ENCODE measurements around the gene ATF6. TPM values are rescaled to one million over a fixed set of nuclear protein-coding genes. Genes with fewer than 3 reads are reported as not detected.

ATF6 gene
- total and polyA plus RNA-seq, 8 donors, result 3.4 to 54.3 (median 13.5) TPM

- H3K36me3 ChIP-seq, result no peaks in the 10 kb centered on the region
- 77 to 88% (median 86%) methylated on average over 6 to 9 of the region's 9 CpGs for WGBS, 5 donors
- no peak overlapping the region for H3K4me3 ChIP-seq
- H3K27ac ChIP-seq, result no peak overlapping the region
- H3K9me3 ChIP-seq, result peaks cover 0 to 8% (median 3%) of the 10 kb centered on the region in 4 donors
- intact Hi-C loops (cut with DNase I; ENCODE audit: low total_unique reads), result no loop called here
- H3K27me3 ChIP-seq, result no peaks in the 10 kb centered on the region
- peak in 1 of 2 donors; percentile 77 for DNase-seq
- TF ChIP-seq POLR2AphosphoS5 (IDR thresholded peaks at IDR 0.05), result no peak
- no peak for TF ChIP-seq CTCF (IDR thresholded peaks at IDR 0.05)
- no peak for TF ChIP-seq POLR2A (IDR thresholded peaks at IDR 0.05)
- TF ChIP-seq EP300 (IDR thresholded peaks at IDR 0.05), result no peak
- H3K4me1 ChIP-seq, result peaks cover 0 to 4% (median 0%) of the 10 kb centered on the region in 4 donors
Measured at GRCh38 chr1:161994175-161994668, 228.1 kb downstream of the ATF6 start.

- no peaks in the 10 kb centered on the region for H3K4me1 ChIP-seq
- H3K27ac ChIP-seq, result no peak overlapping the region
- no peak overlapping the region for H3K4me3 ChIP-seq
- no peak for DNase-seq
- TF ChIP-seq CTCF (IDR thresholded peaks at IDR 0.05) (no peak), EP300 (IDR thresholded peaks at IDR 0.05) (no peak), POLR2AphosphoS5 (IDR thresholded peaks at IDR 0.05) (no peak), POLR2A (IDR thresholded peaks at IDR 0.05) (no peak)
- no peaks in the 10 kb centered on the region for H3K27me3 ChIP-seq
- intact Hi-C loops (cut with DNase I; ENCODE audit: low total_unique reads), result no loop called here
- peaks cover 0 to under 1% (median 0%) of the 10 kb centered on the region in 4 donors for H3K9me3 ChIP-seq
- no peaks in the 10 kb centered on the region for H3K36me3 ChIP-seq
- WGBS, 5 donors, result 58 to 77% (median 73%) methylated on average over 1 of the region's 1 CpG
Measured at GRCh38 chr1:161997152-161997551, 231.0 kb downstream of the ATF6 start.

- TF ChIP-seq POLR2AphosphoS5 (IDR thresholded peaks at IDR 0.05) (no peak), EP300 (IDR thresholded peaks at IDR 0.05) (no peak), CTCF (IDR thresholded peaks at IDR 0.05) (no peak), POLR2A (IDR thresholded peaks at IDR 0.05) (no peak)
- Histone ChIP-seq H3K27ac (no peak overlapping the region), H3K36me3 (no peaks in the 10 kb centered on the region), H3K9me3 (no peaks in the 10 kb centered on the region), H3K4me3 (no peak overlapping the region), H3K27me3 (peaks cover 0 to 9% (median 0%) of the 10 kb centered on the region in 3 donors), H3K4me1 (no peaks in the 10 kb centered on the region)
- WGBS, 5 donors, result 88 to 92% (median 91%) methylated on average over 5 of the region's 5 CpGs
- intact Hi-C loops (cut with DNase I; ENCODE audit: low total_unique reads), result no loop called here
- no peak for DNase-seq
Measured at GRCh38 chr1:161998811-161999210, 232.7 kb downstream of the ATF6 start.

GRCh38 chr1:161999301-162000052, 233.4 kb downstream of the ATF6 start:
- no peak overlapping the region for H3K4me3 ChIP-seq
- intact Hi-C loops (cut with DNase I; ENCODE audit: low total_unique reads), result no loop called here
- no peak for DNase-seq
- no peak overlapping the region for H3K27ac ChIP-seq
- WGBS, 5 donors, result 62 to 77% (median 74%) methylated on average over 8 of the region's 8 CpGs
- H3K36me3 ChIP-seq, result no peaks in the 10 kb centered on the region
- TF ChIP-seq POLR2A (IDR thresholded peaks at IDR 0.05), result no peak
- TF ChIP-seq CTCF (IDR thresholded peaks at IDR 0.05), result no peak
- peaks cover 0 to 9% (median 0%) of the 10 kb centered on the region in 3 donors for H3K27me3 ChIP-seq
- no peaks in the 10 kb centered on the region for H3K4me1 ChIP-seq
- H3K9me3 ChIP-seq, result no peaks in the 10 kb centered on the region
